ENCODE measurements around the gene CFAP100.

Gene CFAP100

GRCh38 chr3:126465928-126466544 lies 71.3 kb downstream of the CFAP100 start:
- DNase-seq: peak; percentile 72 to 84

GRCh38 chr3:126466886-126467610 lies 72.3 kb downstream of the CFAP100 start:
- peak; percentile 33 to 42 for DNase-seq

- DNase-seq: no peak
Observed at GRCh38 chr3:126467611-126467955, 72.9 kb downstream of the CFAP100 start.

GRCh38 chr3:126468028-126468891 lies 73.6 kb downstream of the CFAP100 start:
- DNase-seq: peak; percentile 63 to 68

- DNase-seq: no peak
Observed at GRCh38 chr3:126469479-126469878, 74.8 kb downstream of the CFAP100 start.

GRCh38 chr3:126472277-126473006 lies 77.7 kb downstream of the CFAP100 start:
- DNase-seq: peak; percentile 97 to 99

- DNase-seq: no peak
Observed at GRCh38 chr3:126473292-126474168, 78.8 kb downstream of the CFAP100 start.

- peak; percentile 48 to 72 for DNase-seq
Observed at GRCh38 chr3:126474498-126475412, 80.0 kb downstream of the CFAP100 start.

GRCh38 chr3:126475413-126476114 lies 80.9 kb downstream of the CFAP100 start, which contains the start of gene ZXDC:
ZXDC (minus strand) TSS chr3:126475891; CDS start chr3:126475865, 26 bp downstream.
- peak; percentile 96 to 99 for DNase-seq

GRCh38 chr3:126476166-126477060 lies 81.7 kb downstream of the CFAP100 start:
- DNase-seq: no peak

GRCh38 chr3:126477061-126477380 lies 82.3 kb downstream of the CFAP100 start:
- no peak for DNase-seq

GRCh38 chr3:126478581-126479310 lies 84.0 kb downstream of the CFAP100 start:
- no peak for DNase-seq

- no peak for DNase-seq
Observed at GRCh38 chr3:126479642-126480041, 84.9 kb downstream of the CFAP100 start.

GRCh38 chr3:126480206-126480605 lies 85.5 kb downstream of the CFAP100 start:
- no peak for DNase-seq

- DNase-seq: no peak
Observed at GRCh38 chr3:126480861-126481260, 86.2 kb downstream of the CFAP100 start.

GRCh38 chr3:126481808-126482502 lies 87.2 kb downstream of the CFAP100 start:
- no peak for DNase-seq

GRCh38 chr3:126482503-126483255 lies 88.0 kb downstream of the CFAP100 start:
- DNase-seq: no peak

Data from inflammatory macrophage (primary cell).